ENCODE results near the gene C11orf71. TPM values are rescaled to one million over a fixed set of nuclear protein-coding genes. Genes with fewer than 3 reads are reported as not detected.

The C11orf71 gene
- total and polyA plus RNA-seq, 10 of the 15 experiments (the other 5 are each of a cell fraction or from before 2014, with no cell fraction given): 1.4 to 12.0 (median 7.1) TPM

- TF ChIP-seq MLLT1 (IDR thresholded peaks at IDR 0.05): peak; percentile 67
- no peak for TF ChIP-seq USF2 (IDR thresholded peaks at IDR 0.05; ENCODE audit: borderline replicate concordance, low read depth, low read length)
- no peak for TF ChIP-seq TCF7 (IDR thresholded peaks at IDR 0.05; ENCODE audit: borderline replicate concordance)
- peak in 1 of 2 experiments; percentile 31; a peak in 1 of 4 replicates for TF ChIP-seq IKZF2 (IDR thresholded peaks at IDR 0.05)
- peak; percentile 69; the same call in 1 of the 2 replicates for TF ChIP-seq SMARCA5 (IDR thresholded peaks at IDR 0.05)
- TF ChIP-seq TCF12 (IDR thresholded peaks at IDR 0.05; ENCODE audit: low read depth, low read length): no peak
- no peak; the same call in 1 of the 2 replicates for TF ChIP-seq TBL1XR1 (IDR thresholded peaks at IDR 0.05; ENCODE audit: low read depth, low read length)
- TF ChIP-seq MYC (IDR thresholded peaks at IDR 0.05; ENCODE audit: insufficient read depth, insufficient read length, insufficient replicate concordance, low read length, severe bottlenecking): peak; percentile 11
- TF ChIP-seq SIX5 (IDR thresholded peaks at IDR 0.05; ENCODE audit: low read depth, low read length, severe bottlenecking): no peak
- TF ChIP-seq NR2F1 (conservative IDR thresholded peaks at IDR 0.05): peak; percentile 99
- peak; percentile 96 for TF ChIP-seq PML (IDR thresholded peaks at IDR 0.05; ENCODE audit: low read length)
- TF ChIP-seq ZZZ3 (IDR thresholded peaks at IDR 0.05; ENCODE audit: control insufficient read depth, insufficient read length, low read depth): no peak
- no peak; the same call in 1 of the 2 replicates for TF ChIP-seq RELB (IDR thresholded peaks at IDR 0.05; ENCODE audit: low read depth)
- no peak for TF ChIP-seq FOS (IDR thresholded peaks at IDR 0.05; ENCODE audit: borderline replicate concordance, extremely low read depth, insufficient read length)
- TF ChIP-seq ATF3 (IDR thresholded peaks at IDR 0.05; ENCODE audit: borderline replicate concordance, extremely low read depth, low read depth, low read length): no peak
- TF ChIP-seq NRF1 (conservative IDR thresholded peaks at IDR 0.05; ENCODE audit: low read depth, low read length): peak; percentile 96
- peak; percentile 36 for TF ChIP-seq RELA (IDR thresholded peaks at IDR 0.05; ENCODE audit: borderline replicate concordance, partially characterized antibody)
- TF ChIP-seq SREBF1 (IDR thresholded peaks at IDR 0.05; ENCODE audit: low read length): peak; percentile 17
- no peak for TF ChIP-seq EED (IDR thresholded peaks at IDR 0.05; ENCODE audit: low read depth)
- TF ChIP-seq ZSCAN29 (IDR thresholded peaks at IDR 0.05): no peak
- TF ChIP-seq RFX5 (IDR thresholded peaks at IDR 0.05; ENCODE audit: low read depth, low read length): no peak
- no peak for TF ChIP-seq SUZ12 (IDR thresholded peaks at IDR 0.05; ENCODE audit: unreplicated experiment)
- TF ChIP-seq RAD21 (IDR thresholded peaks at IDR 0.05; ENCODE audit: insufficient read depth, low read depth, low read length): no peak
- no peak for TF ChIP-seq ZBTB33 (IDR thresholded peaks at IDR 0.05)
- peak; percentile 93 for TF ChIP-seq CREB1 (IDR thresholded peaks at IDR 0.05; ENCODE audit: low read depth)
- no peak; the same call in none of the 2 replicates for TF ChIP-seq YY1 (IDR thresholded peaks at IDR 0.05; ENCODE audit: low read depth, low read length)
These were observed at the start of gene C11orf71, which contains the start of gene RBM7 (continued) for GRCh38 chr11:114400216-114400914.
